Tibial nerve (tissue), 4 donors: Measurements from ENCODE around the gene HTRA3.

Source experiments
- EP300 ChIP-seq, 2 donors: sonication (generic); formaldehyde crosslinking; IDR thresholded peaks; one replicate each; pipeline ENCODE4 v1.6.1; 2017; ENCODE audit warnings: antibody characterized with exemption in 2 of 2, mild to moderate bottlenecking in 1 of 2
- TF ChIP-seq, protein P1 (sequence below), 5 experiments: fragments of 200-600 bp in 3 of 5; fragments of 450-650 bp in 2 of 5; sonication (generic) in 3 of 5; IDR thresholded peaks; one replicate each; pipeline ENCODE4 v1.5.1; 2016 to 2019; ENCODE audit warnings: antibody characterized with exemption in 5 of 5, mild to moderate bottlenecking in 3 of 5, moderate library complexity in 2 of 5

DNA sequence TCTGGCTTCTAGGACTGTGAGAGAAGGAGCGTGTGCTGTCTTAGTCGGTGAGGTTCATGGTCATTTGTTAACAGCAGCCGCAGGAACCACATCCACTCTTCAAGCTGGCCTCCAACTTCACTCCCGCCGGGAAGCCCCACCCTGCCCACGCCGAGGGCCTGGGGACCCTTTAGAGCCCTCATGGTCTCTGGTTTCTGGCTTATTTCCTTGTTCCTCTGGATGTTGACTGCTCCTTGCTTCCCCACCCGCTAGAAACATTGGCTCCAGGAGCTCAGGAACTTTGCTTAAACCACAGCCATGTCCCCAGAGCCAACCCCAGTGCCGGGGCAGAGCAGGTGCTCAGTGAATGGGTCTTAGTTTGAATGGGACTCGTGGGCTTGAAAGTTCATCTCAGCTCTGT lies 40.8 kb downstream of the HTRA3 start:
- TF ChIP-seq, protein P1, sequence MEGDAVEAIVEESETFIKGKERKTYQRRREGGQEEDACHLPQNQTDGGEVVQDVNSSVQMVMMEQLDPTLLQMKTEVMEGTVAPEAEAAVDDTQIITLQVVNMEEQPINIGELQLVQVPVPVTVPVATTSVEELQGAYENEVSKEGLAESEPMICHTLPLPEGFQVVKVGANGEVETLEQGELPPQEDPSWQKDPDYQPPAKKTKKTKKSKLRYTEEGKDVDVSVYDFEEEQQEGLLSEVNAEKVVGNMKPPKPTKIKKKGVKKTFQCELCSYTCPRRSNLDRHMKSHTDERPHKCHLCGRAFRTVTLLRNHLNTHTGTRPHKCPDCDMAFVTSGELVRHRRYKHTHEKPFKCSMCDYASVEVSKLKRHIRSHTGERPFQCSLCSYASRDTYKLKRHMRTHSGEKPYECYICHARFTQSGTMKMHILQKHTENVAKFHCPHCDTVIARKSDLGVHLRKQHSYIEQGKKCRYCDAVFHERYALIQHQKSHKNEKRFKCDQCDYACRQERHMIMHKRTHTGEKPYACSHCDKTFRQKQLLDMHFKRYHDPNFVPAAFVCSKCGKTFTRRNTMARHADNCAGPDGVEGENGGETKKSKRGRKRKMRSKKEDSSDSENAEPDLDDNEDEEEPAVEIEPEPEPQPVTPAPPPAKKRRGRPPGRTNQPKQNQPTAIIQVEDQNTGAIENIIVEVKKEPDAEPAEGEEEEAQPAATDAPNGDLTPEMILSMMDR (IDR thresholded peaks at IDR 0.05): no peak
- no peak for TF ChIP-seq EP300 (IDR thresholded peaks at IDR 0.05)
